CD14-positive monocyte (primary cell): ENCODE results near the gene PNKD. TPM values are rescaled to one million over a fixed set of nuclear protein-coding genes. Genes with fewer than 3 reads are reported as not detected.

Source experiments
- DNase-seq, 3 donors: peaks; one replicate each; pipeline ENCODE4 v3.0.0-alpha.2; 2011 to 2022
- H2AFZ ChIP-seq: 2 replicates; pipeline ENCODE4 v1.6.0; 2012; ENCODE audit warnings: mild to moderate bottlenecking, low read depth, low read length, inconsistent platforms; ENCODE audit not compliant: insufficient read depth, poor library complexity, severe bottlenecking
- H3K27ac ChIP-seq, 2 donors: 1 replicate in 1 of 2; 2 replicates in 1 of 2; pipeline ENCODE4 v1.5.1; 2012 to 2013; ENCODE audit warnings: low read length in 2 of 2, control low read depth in 1 of 2, inconsistent platforms in 1 of 2, low read depth in 1 of 2, mild to moderate bottlenecking in 1 of 2
- H3K27me3 ChIP-seq, 2 donors: one replicate each; pipeline versions ENCODE4 v1.6.0 to v1.6.1; 2011 to 2013; ENCODE audit warnings: low read length in 2 of 2; ENCODE audit not compliant: control insufficient read depth in 2 of 2, insufficient read depth in 2 of 2
- H3K36me3 ChIP-seq, 2 donors: replicated peaks in 1 of 2; 1 replicate in 1 of 2; 2 replicates in 1 of 2; pipeline versions ENCODE4 v1.5.1 to v1.6.1; 2012 to 2013; ENCODE audit warnings: low read length in 2 of 2, control low read depth in 1 of 2, inconsistent platforms in 1 of 2, mild to moderate bottlenecking in 1 of 2; ENCODE audit not compliant: insufficient read depth in 2 of 2, control insufficient read depth in 1 of 2
- H3K4me1 ChIP-seq, 2 donors: 1 replicate in 1 of 2; 2 replicates in 1 of 2; pipeline versions ENCODE4 v1.5.1 to v1.6.1; 2012 to 2013; ENCODE audit warnings: low read length in 2 of 2, control low read depth in 1 of 2, inconsistent platforms in 1 of 2, mild to moderate bottlenecking in 1 of 2, moderate library complexity in 1 of 2; ENCODE audit not compliant: insufficient read depth in 2 of 2, control insufficient read depth in 1 of 2
- H3K4me2 ChIP-seq: replicated peaks from 2 replicates; pipeline ENCODE3; 2012; ENCODE audit warnings: low read length, moderate library complexity, mild to moderate bottlenecking; ENCODE audit not compliant: poor library complexity, severe bottlenecking; ENCODE audit errors: extremely low read depth
- H3K4me3 ChIP-seq, 3 experiments: fragments of 200-600 bp in 1 of 3; sonication (generic) in 1 of 3; replicated peaks in 1 of 3; 1 replicate in 2 of 3; 2 replicates in 1 of 3; pipeline ENCODE4 v1.5.1; 2011 to 2013; ENCODE audit warnings: low read length in 3 of 3, mild to moderate bottlenecking in 3 of 3, control low read depth in 2 of 3, low read depth in 2 of 3, inconsistent platforms in 1 of 3, moderate library complexity in 1 of 3
- H3K79me2 ChIP-seq: 2 replicates; pipeline ENCODE4 v1.6.0; 2012; ENCODE audit warnings: mild to moderate bottlenecking, control low read depth, inconsistent platforms, low read length, moderate library complexity; ENCODE audit not compliant: insufficient read depth
- H3K9ac ChIP-seq: 2 replicates; pipeline ENCODE4 v1.6.0; 2017; ENCODE audit warnings: low read length, mild to moderate bottlenecking; ENCODE audit not compliant: insufficient read depth, poor library complexity, severe bottlenecking
- H3K9me3 ChIP-seq, 2 donors: replicated peaks in 1 of 2; 1 replicate in 1 of 2; 2 replicates in 1 of 2; pipeline versions ENCODE4 v1.5.1 to v1.6.1; 2012 to 2013; ENCODE audit warnings: low read length in 2 of 2, control low read depth in 1 of 2; ENCODE audit not compliant: control insufficient read depth in 1 of 2, insufficient read depth in 1 of 2
- H4K20me1 ChIP-seq: 2 replicates; pipeline ENCODE4 v1.6.0; 2012; ENCODE audit warnings: mild to moderate bottlenecking, low read length, control low read depth, moderate library complexity; ENCODE audit not compliant: insufficient read depth
- H3K27ac Mint-ChIP-seq, 7 donors: one replicate each; pipeline ENCODE4 v1.8.0; 2020; ENCODE audit warnings: mild to moderate bottlenecking in 7 of 7, mixed read lengths in 7 of 7, moderate library complexity in 6 of 7, inconsistent platforms in 2 of 7
- H3K27me3 Mint-ChIP-seq, 3 donors: one replicate each; pipeline ENCODE4 v1.8.0; 2021 to 2022; ENCODE audit warnings: low read depth in 3 of 3, mild to moderate bottlenecking in 3 of 3, mixed read lengths in 3 of 3, moderate library complexity in 3 of 3, inconsistent platforms in 1 of 3
- H3K36me3 Mint-ChIP-seq, 2 donors: one replicate each; pipeline ENCODE4 v1.8.0; 2020; ENCODE audit warnings: mixed read lengths in 2 of 2, inconsistent platforms in 1 of 2, mild to moderate bottlenecking in 1 of 2
- H3K4me1 Mint-ChIP-seq: one replicate; pipeline ENCODE4 v1.8.0; 2020; ENCODE audit warnings: mild to moderate bottlenecking, mixed read lengths
- H3K4me3 Mint-ChIP-seq, 2 donors: one replicate each; pipeline ENCODE4 v1.8.0; 2020; ENCODE audit warnings: mild to moderate bottlenecking in 2 of 2, mixed read lengths in 2 of 2, moderate library complexity in 1 of 2
- H3K9me3 Mint-ChIP-seq, 7 donors: one replicate each; pipeline ENCODE4 v1.8.0; 2020 to 2022; ENCODE audit warnings: mixed read lengths in 7 of 7, mild to moderate bottlenecking in 6 of 7, moderate library complexity in 6 of 7, inconsistent platforms in 2 of 7
- WGBS: methylation state at CpG from one replicate; pipeline ENCODE4 v1.1.5; 2013; ENCODE audit warnings: missing lambda C conversion rate; ENCODE audit not compliant: insufficient coverage; 5-methylcytosine and 5-hydroxymethylcytosine counted together
- intact Hi-C, 2 donors: fragments of 100-400 bp; cut with micrococcal nuclease; formaldehyde crosslinking; loops; one replicate each; pipeline versions ENCODE4 v1.15.0 to v1.15.1; 2023
- polyA plus RNA-seq, 3 donors: library from polyadenylated mRNA; depleted of rRNA in 1 of 3; unstranded in 2 of 3; stranded (reverse) in 1 of 3; fragments of 300-500 nt in 2 of 3; fragments of >200 nt in 1 of 3; fragmentation: Illumina TruSeq in 2 of 3; gene quantifications; 1 replicate in 2 of 3; 2 replicates in 1 of 3; pipeline ENCODE4 v1.2.3, GENCODE V29; 2012 to 2021
- TF ChIP-seq, protein P1 (sequence below): fragments of 200-600 bp; IDR thresholded peaks from one replicate; pipeline ENCODE4 v1.8.0; 2022; ENCODE audit warnings: antibody characterized with exemption, mild to moderate bottlenecking

Gene PNKD
- polyA plus RNA-seq, 3 donors: 79.8 to 92.0 (median 88.2) TPM

DNA sequence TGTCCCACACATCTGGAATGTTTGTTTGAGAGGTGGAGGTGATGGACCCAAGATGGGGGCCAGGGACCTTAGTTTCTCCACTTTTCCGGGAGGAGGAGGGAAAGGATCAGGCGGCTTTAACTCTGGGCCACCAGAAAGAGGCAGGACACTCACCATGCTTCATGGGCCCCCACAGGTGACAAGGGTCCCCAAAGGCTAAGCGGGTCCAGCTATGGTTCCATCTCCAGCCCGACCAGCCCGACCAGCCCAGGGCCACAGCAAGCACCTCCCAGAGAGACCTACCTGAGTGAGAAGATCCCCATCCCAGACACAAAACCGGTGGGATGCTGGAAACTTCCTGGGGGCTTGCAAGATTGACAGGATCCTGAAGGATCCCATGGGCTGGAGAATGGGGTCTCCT is 112.5 kb downstream of the PNKD start:
- no peaks in the 10 kb centered on the region for H3K27me3 ChIP-seq
- no peaks in the 10 kb centered on the region for H3K9me3 ChIP-seq
- H3K4me3 Mint-ChIP-seq: peak overlapping the region; percentile 100
- H3K27me3 Mint-ChIP-seq: peaks cover 0 to 2% (median 0%) of the 10 kb centered on the region in 3 donors
- peaks cover 79 to 85% of the 10 kb centered on the region in 2 donors for H3K4me1 ChIP-seq
- no peak overlapping the region for H2AFZ ChIP-seq
- TF ChIP-seq, protein P1, sequence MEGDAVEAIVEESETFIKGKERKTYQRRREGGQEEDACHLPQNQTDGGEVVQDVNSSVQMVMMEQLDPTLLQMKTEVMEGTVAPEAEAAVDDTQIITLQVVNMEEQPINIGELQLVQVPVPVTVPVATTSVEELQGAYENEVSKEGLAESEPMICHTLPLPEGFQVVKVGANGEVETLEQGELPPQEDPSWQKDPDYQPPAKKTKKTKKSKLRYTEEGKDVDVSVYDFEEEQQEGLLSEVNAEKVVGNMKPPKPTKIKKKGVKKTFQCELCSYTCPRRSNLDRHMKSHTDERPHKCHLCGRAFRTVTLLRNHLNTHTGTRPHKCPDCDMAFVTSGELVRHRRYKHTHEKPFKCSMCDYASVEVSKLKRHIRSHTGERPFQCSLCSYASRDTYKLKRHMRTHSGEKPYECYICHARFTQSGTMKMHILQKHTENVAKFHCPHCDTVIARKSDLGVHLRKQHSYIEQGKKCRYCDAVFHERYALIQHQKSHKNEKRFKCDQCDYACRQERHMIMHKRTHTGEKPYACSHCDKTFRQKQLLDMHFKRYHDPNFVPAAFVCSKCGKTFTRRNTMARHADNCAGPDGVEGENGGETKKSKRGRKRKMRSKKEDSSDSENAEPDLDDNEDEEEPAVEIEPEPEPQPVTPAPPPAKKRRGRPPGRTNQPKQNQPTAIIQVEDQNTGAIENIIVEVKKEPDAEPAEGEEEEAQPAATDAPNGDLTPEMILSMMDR: no peak
- peaks cover 0 to 2% (median 0%) of the 10 kb centered on the region in 7 donors for H3K9me3 Mint-ChIP-seq
- peak overlapping the region; percentile 90 to 99 for H3K27ac ChIP-seq
- peaks cover 65% of the 10 kb centered on the region for H3K4me1 Mint-ChIP-seq
- H4K20me1 ChIP-seq: peaks cover 56% of the 10 kb centered on the region
- peaks cover 58% of the 10 kb centered on the region for H3K79me2 ChIP-seq
- peak overlapping the region; percentile 68 to 100 (median 90) for H3K4me3 ChIP-seq
- H3K4me2 ChIP-seq: peak overlapping the region; percentile 100
- peak overlapping the region; percentile 98 to 100 (median 99) for H3K27ac Mint-ChIP-seq
- H3K36me3 Mint-ChIP-seq: peaks cover 41 to 56% of the 10 kb centered on the region in 2 donors
- 100% methylated on average over 2 of the region's 6 CpGs for WGBS
- peak overlapping the region; percentile 95 for H3K9ac ChIP-seq
- intact Hi-C loops: loop anchor here (2.0 to 5.0 kb wide), 2 partner anchors 14 to 90 kb away; partner anchors contain the start of gene TMBIM1 (in 1 of the 2)
- no peak for DNase-seq
- H3K36me3 ChIP-seq: peaks cover 32 to 33% of the 10 kb centered on the region in 2 donors

DNA sequence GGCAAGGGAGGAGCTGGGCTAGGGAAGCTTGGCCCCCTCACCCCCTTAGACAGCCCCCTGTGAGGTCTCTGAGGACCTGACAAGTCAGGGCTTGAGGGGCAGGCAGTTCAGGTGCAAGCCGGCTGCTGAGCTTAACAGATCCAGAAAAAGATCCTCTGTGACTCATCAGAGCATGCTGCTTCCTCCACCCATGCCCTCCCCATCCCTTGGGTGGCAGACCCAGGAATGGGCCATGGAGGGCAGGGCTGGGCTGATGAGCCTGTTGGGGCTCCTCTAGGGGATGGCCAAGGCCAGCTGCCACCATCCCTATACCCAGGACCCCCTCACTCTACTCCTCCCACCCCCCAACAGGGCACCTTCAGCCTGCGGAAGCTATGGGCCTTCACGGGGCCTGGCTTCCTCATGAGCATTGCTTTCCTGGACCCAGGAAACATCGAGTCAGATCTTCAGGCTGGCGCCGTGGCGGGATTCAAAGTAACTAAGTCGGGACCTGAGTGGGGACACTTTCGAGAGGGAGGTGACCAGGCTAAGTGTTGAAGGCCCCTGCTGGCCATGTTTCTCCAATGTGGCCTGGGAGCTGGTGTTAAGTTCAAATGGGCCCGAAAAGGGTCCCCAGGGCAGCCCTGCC is 113.7 kb downstream of the PNKD start:
- Histone ChIP-seq H3K4me3 (peak overlapping the region; percentile 68 to 100 (median 90)), H3K27me3 (no peaks in the 10 kb centered on the region), H3K4me1 (peaks cover 77 to 89% of the 10 kb centered on the region in 2 donors), H3K9me3 (no peaks in the 10 kb centered on the region), H3K79me2 (peaks cover 61% of the 10 kb centered on the region), H3K4me2 (peak overlapping the region; percentile 100), H2AFZ (no peak overlapping the region), H3K27ac (peak overlapping the region; percentile 90 to 99), H3K9ac (peak overlapping the region; percentile 95), H4K20me1 (peaks cover 66% of the 10 kb centered on the region), H3K36me3 (peaks cover 45% of the 10 kb centered on the region in 2 donors)
- 75% methylated on average over 8 of the region's 10 CpGs for WGBS
- H3K4me1 Mint-ChIP-seq: peaks cover 62% of the 10 kb centered on the region
- peaks cover 0 to 2% (median 0%) of the 10 kb centered on the region in 7 donors for H3K9me3 Mint-ChIP-seq
- peak in 2 of 3 donors; percentile 63 to 70 for DNase-seq
- intact Hi-C loops: loop anchor here (2.0 to 5.0 kb wide), 2 partner anchors 15 to 92 kb away; partner anchors contain the start of gene TMBIM1 (in 1 of the 2)
- peak overlapping the region; percentile 100 for H3K4me3 Mint-ChIP-seq
- H3K36me3 Mint-ChIP-seq: peaks cover 50 to 67% of the 10 kb centered on the region in 2 donors
- peak overlapping the region; percentile 98 to 100 (median 99) for H3K27ac Mint-ChIP-seq
- peaks cover 0 to 2% (median 0%) of the 10 kb centered on the region in 3 donors for H3K27me3 Mint-ChIP-seq
- TF ChIP-seq, protein P1: no peak
